A549 (cell line): ENCODE data around the gene GLDC. TPM values are rescaled to one million over a fixed set of nuclear protein-coding genes. Genes with fewer than 3 reads are reported as not detected.

Source experiments
- ATAC-seq, 2 experiments: fragments of 200-7000 bp in 1 of 2; fragments of >200 bp in 1 of 2; cut with Nextera tagmentation in 1 of 2; cut with Tn5 transposase in 1 of 2; 3 replicates each; pipeline versions ENCODE4 v1.8.0 to v1.9.1; 2018 to 2020; ENCODE audit warnings: mild to moderate bottlenecking in 1 of 2, moderate library complexity in 1 of 2
- CTCF ChIA-PET: fragments of 300-600 bp; sonication (Branson Sonifier 250); formaldehyde crosslinking; extraction: SDS; loops from one replicate; lab custom pipeline; 2021; ENCODE audit warnings: antibody characterized with exemption, inconsistent platforms; lab: Yijun Ruan, JAX
- POLR2A ChIA-PET: fragments of 350-600 bp; formaldehyde crosslinking; extraction: SDS; loops from one replicate; lab custom pipeline; 2021; ENCODE audit warnings: antibody characterized with exemption, inconsistent platforms; lab: Yijun Ruan, JAX
- DNase-seq, 2 experiments: peaks; one replicate each; pipeline versions ENCODE4 v3.0.0 to v3.0.0-alpha.2; 2011 to 2016; ENCODE audit warnings: low read depth in 1 of 2, low spot score in 1 of 2
- FAIRE-seq: peaks from 2 replicates; lab custom pipeline; 2011; peaks lifted over from hg19 to GRCh38; lab: Jason Lieb, UNC
- H3K27ac ChIP-seq, 2 experiments: fragments of >200 bp; sonication (Bioruptor Twin); formaldehyde crosslinking; 3 replicates each; pipeline ENCODE4 v1.5.1; 2016 to 2017
- H3K4me1 ChIP-seq: fragments of >200 bp; sonication (Bioruptor Twin); formaldehyde crosslinking; 3 replicates; pipeline ENCODE4 v1.6.1; 2016
- H3K4me2 ChIP-seq: fragments of >200 bp; sonication (Bioruptor Twin); formaldehyde crosslinking; 3 replicates; pipeline ENCODE4 v1.6.1; 2016
- H3K4me3 ChIP-seq: fragments of >200 bp; sonication (Bioruptor Twin); formaldehyde crosslinking; 3 replicates; pipeline ENCODE4 v1.5.1; 2016
- H3K9me3 ChIP-seq: fragments of >200 bp; sonication (Bioruptor Twin); formaldehyde crosslinking; 3 replicates; pipeline ENCODE4 v1.6.1; 2016
- BHLHE40 ChIP-seq: IDR thresholded peaks from 2 replicates; pipeline ENCODE4 v1.6.1; 2012; ENCODE audit warnings: low read depth, low read length, inconsistent platforms
- CEBPB ChIP-seq, 2 experiments: fragments of >200 bp in 1 of 2; sonication (Bioruptor Twin) in 1 of 2; formaldehyde crosslinking in 1 of 2; IDR thresholded peaks; 2 replicates each; pipeline ENCODE4 v1.6.1; 2012 to 2016
- FOSB ChIP-seq: fragments of 250-450 bp; sonication (Bioruptor Pico); IDR thresholded peaks from 2 replicates; pipeline ENCODE4 v1.5.0; 2020; ENCODE audit warnings: mild to moderate bottlenecking, moderate library complexity
- GATA3 ChIP-seq: IDR thresholded peaks from 2 replicates; pipeline ENCODE4 v1.6.1; 2012; ENCODE audit warnings: borderline replicate concordance
- HEYL ChIP-seq: fragments of 250-450 bp; sonication (Bioruptor Pico); IDR thresholded peaks from 2 replicates; pipeline ENCODE4 v1.8.0; 2021; ENCODE audit warnings: mild to moderate bottlenecking, moderate library complexity
- HMGXB4 ChIP-seq: fragments of 250-450 bp; sonication (Bioruptor Pico); IDR thresholded peaks from 2 replicates; pipeline ENCODE4 v1.5.0; 2021; ENCODE audit warnings: mild to moderate bottlenecking, moderate library complexity, borderline replicate concordance
- HOXA7 ChIP-seq: fragments of 250-450 bp; sonication (Bioruptor Pico); IDR thresholded peaks from 2 replicates; pipeline ENCODE4 v1.5.0; 2020; ENCODE audit warnings: mild to moderate bottlenecking, moderate library complexity
- NFE2L2 ChIP-seq: fragments of 150-350 bp; conservative IDR thresholded peaks from 2 replicates; pipeline ENCODE4 v1.6.1; 2014; ENCODE audit warnings: low read length
- NPAS2 ChIP-seq: fragments of 250-450 bp; sonication (Bioruptor Pico); IDR thresholded peaks from 2 replicates; pipeline ENCODE4 v1.8.0; 2022; ENCODE audit warnings: mild to moderate bottlenecking, moderate library complexity, borderline replicate concordance
- NR3C1 ChIP-seq: fragments of >200 bp; sonication (Bioruptor Twin); formaldehyde crosslinking; IDR thresholded peaks from 3 replicates; pipeline ENCODE4 v1.6.1; 2017
- POLR2A ChIP-seq: IDR thresholded peaks from 2 replicates; pipeline ENCODE4 v1.6.1; 2012; ENCODE audit warnings: mild to moderate bottlenecking, low read length
- POLR2AphosphoS2 ChIP-seq: conservative IDR thresholded peaks from 2 replicates; pipeline ENCODE4 v1.6.1; 2012; ENCODE audit warnings: low read length, improper control_type of control experiment, inconsistent platforms
- RARB ChIP-seq: fragments of 250-450 bp; sonication (Bioruptor Pico); IDR thresholded peaks from 2 replicates; pipeline ENCODE4 v1.8.0; 2021; ENCODE audit warnings: mild to moderate bottlenecking, moderate library complexity
- RFX5 ChIP-seq: fragments of 450-650 bp; IDR thresholded peaks from 2 replicates; pipeline ENCODE4 v1.7.1; 2014; ENCODE audit warnings: antibody characterized with exemption, mild to moderate bottlenecking, moderate library complexity
- RNF2 ChIP-seq: fragments of 200-600 bp; sonication (generic); IDR thresholded peaks from 2 replicates; pipeline ENCODE4 v1.6.1; 2016; ENCODE audit warnings: low read depth, mild to moderate bottlenecking, antibody characterized with exemption, moderate library complexity, borderline replicate concordance
- ZC3H11A ChIP-seq: fragments of 450-650 bp; IDR thresholded peaks from 2 replicates; pipeline ENCODE4 v1.6.1; 2014; ENCODE audit warnings: antibody characterized with exemption, mild to moderate bottlenecking
- ZFP36 ChIP-seq: fragments of 450-650 bp; IDR thresholded peaks from 2 replicates; pipeline ENCODE4 v1.6.1; 2014; ENCODE audit warnings: borderline replicate concordance; ENCODE audit not compliant: partially characterized antibody
- WGBS: methylation state at CpG from one replicate; pipeline ENCODE4 v1.1.6; 2017; ENCODE audit errors: missing lambda C conversion rate; 5-methylcytosine and 5-hydroxymethylcytosine counted together
- polyA plus RNA-seq, 4 experiments: library from polyadenylated mRNA; depleted of rRNA in 3 of 4; stranded (reverse); fragments of >200 nt; fragmentation: RNase III in 1 of 4; extraction: RNeasy Plus Mini Kit Qiagen cat#74134 plus additional on column Dnase treatment in 1 of 4; gene quantifications; 2 replicates in 3 of 4; 3 replicates in 1 of 4; pipeline ENCODE4 v1.2.3, GENCODE V29; 2011 to 2017
- TF ChIP-seq, protein P1 (sequence below): IDR thresholded peaks from 2 replicates; pipeline ENCODE4 v1.6.1; 2012

GLDC gene
- polyA plus RNA-seq, 2 of the 4 experiments (the other 2 are of a cell fraction) = 16.7 to 18.8 TPM

DNA sequence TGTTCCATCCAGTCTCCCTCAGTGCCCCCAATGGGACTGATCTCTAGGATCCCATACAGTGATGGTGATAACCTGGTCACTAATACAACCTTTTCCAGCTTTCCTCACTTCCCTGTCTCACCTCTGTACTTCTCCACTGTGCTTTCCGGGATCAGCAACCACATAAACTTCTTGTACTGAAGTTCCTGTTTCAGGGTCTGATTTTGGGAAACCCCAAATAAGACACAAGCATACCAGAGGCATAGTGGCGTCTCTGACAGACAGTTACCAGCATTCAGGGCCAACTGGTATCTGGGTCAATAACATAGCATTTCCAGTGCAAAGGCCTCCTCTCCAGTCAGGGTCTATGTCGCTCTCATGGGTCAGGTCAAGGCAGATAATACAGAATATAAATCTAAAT is 64.3 kb downstream of the GLDC start:
- Histone ChIP-seq H3K4me1 (no peaks in the 10 kb centered on the region), H3K9me3 (no peaks in the 10 kb centered on the region), H3K4me3 (no peak overlapping the region), H3K4me2 (no peak overlapping the region), H3K27ac (no peak overlapping the region)
- TF ChIP-seq RFX5 (no peak), CEBPB (IDR thresholded peaks at IDR 0.05) (no peak), HEYL (CRISPR knock-in tag) (no peak), BHLHE40 (no peak), RARB (CRISPR knock-in tag) (no peak), RNF2 (no peak)
- CTCF ChIA-PET = interaction anchor here (0.9 to 2.4 kb wide), 7 partner anchors 11 to 229 kb away, joined by 3 to 11 read pairs (median 4); no protein-coding TSS in a partner anchor
- no peak for DNase-seq
- no peak for ATAC-seq
- FAIRE-seq = no peak
- 93% methylated on average over 3 of the region's 3 CpGs for WGBS
- POLR2A ChIA-PET = no interaction called here

- Histone ChIP-seq H3K4me1 (no peaks in the 10 kb centered on the region), H3K27ac (no peak overlapping the region), H3K4me3 (no peak overlapping the region), H3K4me2 (no peak overlapping the region), H3K9me3 (no peaks in the 10 kb centered on the region)
- no peak for DNase-seq
- TF ChIP-seq, protein P1, sequence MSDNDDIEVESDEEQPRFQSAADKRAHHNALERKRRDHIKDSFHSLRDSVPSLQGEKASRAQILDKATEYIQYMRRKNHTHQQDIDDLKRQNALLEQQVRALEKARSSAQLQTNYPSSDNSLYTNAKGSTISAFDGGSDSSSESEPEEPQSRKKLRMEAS = no peak
- TF ChIP-seq HMGXB4 (no peak), CEBPB (IDR thresholded peaks at IDR 0.05) (no peak), ZFP36 (no peak), POLR2AphosphoS2 (no peak)
- ATAC-seq = no peak
- POLR2A ChIA-PET = no interaction called here
- 90% methylated on average over 6 of the region's 6 CpGs for WGBS
- CTCF ChIA-PET = interaction anchor here (1.0 to 1.5 kb wide), 4 partner anchors 11 to 109 kb away, joined by 3 to 5 read pairs (median 4); no protein-coding TSS in a partner anchor
- FAIRE-seq = no peak
These were observed 65.9 kb downstream of the GLDC start for GRCh38 chr9:6579613-6580012.

- 95% methylated on average over 6 of the region's 6 CpGs for WGBS
- POLR2A ChIA-PET = no interaction called here
- H3K27ac ChIP-seq = no peak overlapping the region
- no peak overlapping the region for H3K4me2 ChIP-seq
- H3K4me3 ChIP-seq = no peak overlapping the region
- no peaks in the 10 kb centered on the region for H3K9me3 ChIP-seq
- FAIRE-seq (no peak), ATAC-seq (no peak), DNase-seq (no peak)
- CTCF ChIA-PET = interaction anchor here (0.6 to 2.3 kb wide), 5 partner anchors 8 to 109 kb away, joined by 3 to 13 read pairs (median 7); no protein-coding TSS in a partner anchor
- H3K4me1 ChIP-seq = no peaks in the 10 kb centered on the region
- TF ChIP-seq FOSB = no peak
- no peak for TF ChIP-seq HOXA7 (CRISPR knock-in tag)
These were observed 68.5 kb downstream of the GLDC start for GRCh38 chr9:6576987-6577386.

- POLR2A ChIA-PET = no interaction called here
- no peak for FAIRE-seq
- CTCF ChIA-PET = interaction anchor here (0.7 to 2.1 kb wide), 7 partner anchors 9 to 771 kb away, joined by 3 to 13 read pairs (median 3); no protein-coding TSS in a partner anchor
- no peak for DNase-seq
- no peak overlapping the region for H3K27ac ChIP-seq
- TF ChIP-seq NR3C1 (no peak), ZC3H11A (no peak), NPAS2 (CRISPR knock-in tag) (no peak), FOSB (no peak), POLR2A (no peak), GATA3 (no peak), NFE2L2 (no peak)
- TF ChIP-seq, all 56 proteins: peak for 0
- no peaks in the 10 kb centered on the region for H3K4me1 ChIP-seq
- ATAC-seq = no peak
- no peak overlapping the region for H3K4me3 ChIP-seq
- no peaks in the 10 kb centered on the region for H3K9me3 ChIP-seq
- WGBS = 71% methylated on average over 4 of the region's 4 CpGs
- no peak overlapping the region for H3K4me2 ChIP-seq
These were observed 70.0 kb downstream of the GLDC start for GRCh38 chr9:6575324-6576034.
